Muscle layer of colon (tissue), 2 donors: ENCODE results near the gene PLB1.

ENCODE experiments used
- H3K27ac ChIP-seq: one replicate; pipeline ENCODE4 v1.7.0; 2013; ENCODE audit warnings: low read depth, mild to moderate bottlenecking, low read length, moderate library complexity
- H3K27me3 ChIP-seq, 2 donors: one replicate each; pipeline ENCODE4 v1.7.0; 2013; ENCODE audit warnings: low read length in 2 of 2, mild to moderate bottlenecking in 2 of 2; ENCODE audit not compliant: insufficient read depth in 2 of 2, control insufficient read depth in 1 of 2
- H3K36me3 ChIP-seq: one replicate; pipeline ENCODE4 v1.7.0; 2013; ENCODE audit warnings: mild to moderate bottlenecking, low read length; ENCODE audit not compliant: insufficient read depth
- H3K4me1 ChIP-seq: one replicate; pipeline ENCODE4 v1.7.0; 2013; ENCODE audit warnings: mild to moderate bottlenecking, low read length; ENCODE audit not compliant: insufficient read depth
- H3K4me3 ChIP-seq, 2 donors: one replicate each; pipeline ENCODE4 v1.7.0; 2013; ENCODE audit warnings: low read length in 2 of 2, low read depth in 1 of 2, mild to moderate bottlenecking in 1 of 2, moderate library complexity in 1 of 2
- H3K9ac ChIP-seq: one replicate; pipeline ENCODE4 v1.7.0; 2013; ENCODE audit warnings: low read length
- H3K9me3 ChIP-seq: one replicate; pipeline ENCODE4 v1.7.0; 2013; ENCODE audit warnings: mild to moderate bottlenecking, low read length
- donor health status: abdominal sarcoma.
- donor health status: Adenocarcinoma of cecum.

The PLB1 gene

DNA sequence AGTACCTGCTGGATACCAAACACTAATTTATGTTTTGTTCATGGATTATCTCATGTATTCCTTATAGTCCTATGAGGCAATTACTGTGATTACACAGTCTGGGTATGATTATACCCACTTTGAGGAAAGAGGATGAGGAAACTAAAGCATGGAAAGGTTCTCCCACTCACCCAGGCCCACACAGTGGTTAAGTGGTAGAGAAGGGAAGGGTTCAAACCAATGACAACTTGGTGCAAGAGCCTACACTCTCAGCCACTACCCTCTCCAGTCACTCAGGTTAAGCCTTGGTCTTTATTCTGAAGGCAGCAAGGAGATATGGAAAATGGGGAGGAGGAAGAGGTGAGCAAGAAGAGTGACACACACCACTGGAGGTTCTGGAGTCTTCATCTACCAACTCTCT, 191.3 kb downstream of the PLB1 start:
- H3K27ac ChIP-seq: no peak overlapping the region

DNA sequence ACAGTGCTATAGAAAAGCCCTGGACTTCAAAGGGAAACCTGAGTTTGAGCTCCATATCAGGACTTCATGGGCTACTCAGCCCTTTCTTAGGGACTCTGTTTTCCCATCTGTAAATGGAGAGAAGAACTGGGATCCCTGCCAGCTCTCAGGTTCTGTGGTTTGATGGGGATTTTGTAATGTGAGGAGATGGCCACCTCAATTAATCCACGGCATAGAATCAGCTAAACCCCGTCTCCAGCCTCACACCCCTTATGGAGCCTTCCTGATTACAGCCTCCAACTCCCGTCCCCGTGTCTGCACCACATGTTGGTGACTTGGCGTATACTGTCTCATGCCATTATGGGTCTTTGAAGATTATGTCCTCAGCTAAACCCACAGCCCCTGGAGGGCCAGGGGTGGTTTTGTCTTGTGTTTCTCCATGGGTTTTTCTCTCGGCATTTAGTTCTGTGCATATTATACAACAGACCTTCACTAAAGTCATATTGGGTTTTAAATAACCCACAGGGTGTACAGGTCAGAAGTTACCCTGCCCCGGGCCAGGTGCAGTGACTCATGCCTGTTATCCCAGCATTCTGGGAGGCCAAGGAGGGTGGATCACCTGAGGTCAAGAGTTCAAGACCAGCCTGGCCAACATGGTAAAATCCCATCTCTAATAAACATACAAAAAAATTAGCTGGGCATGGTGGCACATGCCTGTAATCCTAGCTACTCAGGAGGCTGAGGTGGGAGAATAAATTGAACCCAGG, 192.0 kb downstream of the PLB1 start:
- H3K9ac ChIP-seq: no peak overlapping the region
- no peaks in the 10 kb centered on the region for H3K27me3 ChIP-seq
- no peak overlapping the region for H3K27ac ChIP-seq
- H3K4me1 ChIP-seq: peaks cover 23% of the 10 kb centered on the region
- H3K9me3 ChIP-seq: no peaks in the 10 kb centered on the region
- H3K36me3 ChIP-seq: no peaks in the 10 kb centered on the region
- no peak overlapping the region for H3K4me3 ChIP-seq

More for the DNA sequence above, 191.3 kb downstream of the PLB1 start:
- no peaks in the 10 kb centered on the region for H3K27me3 ChIP-seq
- H3K4me3 ChIP-seq: no peak overlapping the region
- no peaks in the 10 kb centered on the region for H3K9me3 ChIP-seq
- peaks cover 27% of the 10 kb centered on the region for H3K4me1 ChIP-seq
- no peaks in the 10 kb centered on the region for H3K36me3 ChIP-seq
- no peak overlapping the region for H3K9ac ChIP-seq

DNA sequence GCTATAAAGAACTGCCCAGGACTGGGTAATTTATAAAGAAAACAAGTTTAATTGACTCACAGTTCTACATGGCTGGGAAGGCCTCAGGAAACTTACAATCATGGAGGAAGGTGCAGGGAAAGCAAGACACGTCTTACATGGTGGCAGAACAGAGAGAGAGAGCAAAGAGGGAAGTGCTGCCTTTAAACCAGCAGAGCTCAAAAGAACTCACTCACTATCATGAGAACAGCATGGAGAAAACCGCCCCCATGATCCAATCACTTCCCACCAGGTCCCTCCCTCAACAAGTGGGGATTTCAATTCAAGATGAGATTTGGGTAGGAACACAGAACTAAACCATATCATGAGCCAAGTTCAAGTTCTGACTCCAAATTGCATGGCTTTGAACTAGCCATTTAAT, 193.0 kb downstream of the PLB1 start:
- H3K36me3 ChIP-seq: no peaks in the 10 kb centered on the region
- H3K9me3 ChIP-seq: no peaks in the 10 kb centered on the region
- peaks cover 13% of the 10 kb centered on the region for H3K4me1 ChIP-seq
- H3K27ac ChIP-seq: no peak overlapping the region
- H3K27me3 ChIP-seq: no peaks in the 10 kb centered on the region
- H3K9ac ChIP-seq: no peak overlapping the region
- H3K4me3 ChIP-seq: no peak overlapping the region

DNA sequence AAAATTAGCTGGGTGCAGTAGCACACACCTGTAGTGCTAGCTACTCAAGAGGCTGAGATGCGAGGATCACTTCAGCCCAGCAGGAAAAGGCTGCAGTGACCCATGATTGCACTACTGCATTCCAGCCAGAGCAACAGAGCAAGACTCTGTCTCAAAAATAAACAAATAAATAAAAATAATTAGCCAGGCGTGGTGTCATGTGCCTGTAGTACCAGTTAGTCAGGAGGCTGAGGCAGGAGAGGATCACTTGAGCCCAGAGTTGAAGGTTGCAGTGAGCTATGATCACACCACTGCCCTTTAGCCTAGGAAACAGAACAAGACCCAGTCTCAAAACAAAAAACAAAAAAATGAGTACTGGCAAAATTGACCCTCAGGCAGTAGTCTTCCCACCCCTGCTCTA, 193.9 kb downstream of the PLB1 start:
- Histone ChIP-seq H3K27ac (no peak overlapping the region), H3K9ac (no peak overlapping the region), H3K27me3 (no peaks in the 10 kb centered on the region), H3K4me1 (peaks cover 8% of the 10 kb centered on the region), H3K4me3 (no peak overlapping the region), H3K9me3 (no peaks in the 10 kb centered on the region), H3K36me3 (no peaks in the 10 kb centered on the region)

DNA sequence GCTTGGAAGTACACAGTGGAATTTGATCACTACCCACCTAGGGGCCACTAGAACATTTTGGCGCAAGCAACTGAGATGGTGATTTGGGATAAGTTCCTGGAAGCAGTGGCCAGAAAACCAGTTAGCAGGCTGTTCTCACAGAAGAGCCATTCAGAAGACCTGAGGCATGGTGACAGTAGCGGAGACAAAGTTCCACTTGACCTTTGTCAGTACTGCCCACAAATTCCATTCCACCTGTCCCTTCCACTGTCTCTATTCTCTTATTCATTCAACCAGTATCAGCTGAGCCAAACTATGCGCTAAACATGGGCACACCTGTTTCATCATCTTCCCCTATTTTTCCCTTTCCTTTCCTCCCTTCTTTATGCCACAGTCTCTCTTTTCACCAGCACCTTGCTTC, 196.6 kb downstream of the PLB1 start:
- no peak overlapping the region for H3K9ac ChIP-seq
- no peaks in the 10 kb centered on the region for H3K9me3 ChIP-seq
- no peaks in the 10 kb centered on the region for H3K27me3 ChIP-seq
- peaks cover 8% of the 10 kb centered on the region for H3K4me1 ChIP-seq
- no peak overlapping the region for H3K27ac ChIP-seq
- H3K4me3 ChIP-seq: no peak overlapping the region
- no peaks in the 10 kb centered on the region for H3K36me3 ChIP-seq

DNA sequence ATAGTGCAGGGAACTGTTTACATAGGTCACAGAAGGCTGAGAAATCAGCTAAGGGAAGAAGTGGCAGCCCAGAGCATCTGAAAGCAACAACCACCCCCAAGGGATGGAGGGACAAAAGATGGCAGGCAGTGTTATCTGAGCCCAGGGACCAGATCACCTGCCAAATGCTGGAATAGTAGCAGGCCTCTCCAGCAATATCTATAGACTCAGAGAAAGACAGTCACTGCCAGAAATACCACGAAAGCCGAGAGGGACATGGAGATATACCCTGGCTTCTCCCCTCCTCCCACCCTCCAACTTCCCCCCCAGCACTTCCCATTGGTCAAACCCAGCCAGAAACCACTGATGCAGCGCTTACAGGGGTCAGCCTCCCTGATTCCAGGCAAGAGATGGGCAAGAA, 197.4 kb downstream of the PLB1 start:
- Histone ChIP-seq H3K9me3 (no peaks in the 10 kb centered on the region), H3K36me3 (no peaks in the 10 kb centered on the region), H3K9ac (no peak overlapping the region), H3K27me3 (no peaks in the 10 kb centered on the region), H3K4me3 (no peak overlapping the region), H3K27ac (no peak overlapping the region), H3K4me1 (peaks cover 8% of the 10 kb centered on the region)
